NCI-H1694 treated with DMSO at 0.1 percent for 48 hours (cell line): ENCODE results near the gene TMEM233.

Experiments
- DNase-seq: peaks from one replicate; lab custom pipeline; 2025; lab: John Stamatoyannopoulos, UW

TMEM233 gene

DNA sequence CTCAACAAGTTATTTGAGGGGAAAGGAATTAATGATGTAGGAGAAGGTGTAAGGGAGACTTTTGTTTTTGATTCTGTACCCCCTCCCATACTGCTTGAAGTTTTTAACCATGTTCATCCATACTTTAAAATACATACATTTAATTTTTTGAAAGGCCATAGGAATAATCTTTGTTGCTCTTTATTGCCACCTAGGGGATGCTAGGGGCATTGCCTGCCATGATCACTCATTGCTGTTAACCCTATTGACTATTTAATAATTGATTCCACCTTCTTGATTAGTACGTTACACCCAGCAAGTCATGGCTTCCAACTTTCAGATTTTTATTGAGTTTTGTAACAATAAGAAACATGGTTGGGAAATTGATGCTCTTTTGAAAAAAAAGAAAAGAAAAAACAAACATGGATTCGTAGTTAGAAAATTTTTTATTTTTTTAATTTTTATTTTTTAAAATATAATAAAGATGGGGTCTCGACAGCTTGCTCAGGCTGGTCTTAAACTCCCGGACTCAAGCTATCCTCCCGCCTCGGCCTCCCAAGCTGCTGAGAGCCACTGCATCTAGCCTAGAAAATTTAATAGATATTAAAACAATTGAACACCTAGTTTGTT is 65.8 kb downstream of the TMEM233 start:
- peak; percentile 30 for DNase-seq

DNA sequence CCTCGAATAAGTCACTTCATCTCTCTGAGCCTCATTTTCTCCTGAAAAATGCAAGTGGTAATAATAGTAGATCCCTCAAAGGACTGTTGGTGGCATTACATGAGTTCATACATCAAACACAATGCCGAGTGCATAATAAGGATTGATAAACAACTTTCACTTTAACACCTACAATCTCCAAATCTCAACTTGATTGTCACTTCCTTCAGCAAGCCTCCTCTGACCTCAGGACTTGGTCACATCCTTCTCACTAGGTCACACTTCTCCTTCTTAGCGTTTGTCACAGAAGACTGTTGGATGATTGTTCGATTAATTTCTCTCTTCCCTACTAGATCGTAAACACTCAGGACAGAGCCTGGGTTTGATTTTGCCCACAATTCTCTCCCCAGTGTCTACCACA is 66.5 kb downstream of the TMEM233 start:
- DNase-seq: no peak

DNA sequence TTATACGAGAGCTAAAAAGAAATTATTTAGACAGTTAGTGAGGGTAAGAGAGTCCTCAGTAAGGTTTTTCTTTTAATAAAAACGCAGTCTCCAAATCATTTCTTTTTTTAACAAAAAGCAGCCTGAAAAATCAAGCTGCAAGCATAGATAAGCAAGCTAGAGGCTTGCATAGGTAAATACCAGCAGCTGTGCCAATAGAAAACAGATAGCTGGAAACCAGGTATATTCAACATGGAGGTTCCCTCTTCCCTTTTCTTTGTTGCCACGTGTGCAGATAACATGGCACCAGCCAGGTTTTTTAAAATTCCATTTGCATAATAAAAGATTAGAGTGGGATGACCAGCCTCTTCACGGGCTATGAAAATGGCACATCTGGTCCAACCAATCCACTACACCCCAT is 68.3 kb downstream of the TMEM233 start:
- DNase-seq: no peak

DNA sequence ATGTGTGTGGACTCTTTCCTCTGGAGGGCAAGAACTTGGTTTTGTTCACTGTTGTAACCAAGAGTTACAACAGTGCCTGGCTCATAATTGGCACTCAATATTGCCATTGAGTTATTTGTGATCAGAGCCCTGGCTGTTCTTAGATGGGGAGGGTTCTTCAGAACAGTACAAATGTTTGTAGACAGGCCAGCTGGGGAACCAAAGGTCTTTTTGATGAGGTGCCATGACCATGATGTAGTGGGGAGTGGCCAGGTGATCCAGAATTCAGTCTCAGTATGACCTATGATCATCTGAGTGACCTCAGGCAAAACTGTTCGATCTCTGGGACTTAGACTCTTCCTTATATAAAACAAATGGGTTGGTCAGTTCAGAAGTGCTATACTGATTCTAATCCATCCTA is 71.1 kb downstream of the TMEM233 start:
- DNase-seq: no peak

DNA sequence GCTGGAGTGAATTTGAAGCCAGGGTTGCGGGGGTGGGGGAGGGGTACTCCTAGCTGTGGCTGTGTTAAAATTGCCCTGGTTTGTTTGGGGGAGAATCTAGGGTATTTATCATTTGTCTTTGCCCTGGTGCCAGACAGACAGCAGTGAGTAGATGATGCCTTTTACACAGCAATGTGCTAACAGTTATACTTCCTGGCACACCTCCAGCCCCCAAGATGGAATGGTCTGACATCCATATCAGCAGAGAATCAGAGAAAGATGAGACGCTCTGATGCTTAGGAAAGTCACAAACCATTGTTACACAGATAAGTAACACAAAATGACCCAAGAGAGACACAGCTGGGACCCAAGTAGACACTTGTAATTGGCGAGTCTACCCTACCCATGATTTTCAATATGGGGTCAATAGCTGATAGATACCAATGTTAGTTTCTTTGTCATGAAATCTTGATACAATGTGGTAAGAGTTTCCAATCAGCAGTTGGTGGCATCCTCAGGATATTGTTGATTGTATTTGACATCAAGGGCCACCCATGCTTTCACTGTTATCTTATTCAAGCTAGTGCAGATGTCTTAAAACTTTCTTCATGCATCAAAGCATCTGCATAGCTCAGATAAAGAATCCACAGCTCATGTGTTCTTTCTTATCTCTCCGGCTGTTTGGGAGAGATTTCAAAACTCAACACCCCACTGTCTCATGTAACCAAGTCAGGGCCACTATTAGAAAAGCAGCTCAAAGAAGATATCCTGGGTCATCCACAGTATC is 71.8 kb downstream of the TMEM233 start:
- no peak for DNase-seq

DNA sequence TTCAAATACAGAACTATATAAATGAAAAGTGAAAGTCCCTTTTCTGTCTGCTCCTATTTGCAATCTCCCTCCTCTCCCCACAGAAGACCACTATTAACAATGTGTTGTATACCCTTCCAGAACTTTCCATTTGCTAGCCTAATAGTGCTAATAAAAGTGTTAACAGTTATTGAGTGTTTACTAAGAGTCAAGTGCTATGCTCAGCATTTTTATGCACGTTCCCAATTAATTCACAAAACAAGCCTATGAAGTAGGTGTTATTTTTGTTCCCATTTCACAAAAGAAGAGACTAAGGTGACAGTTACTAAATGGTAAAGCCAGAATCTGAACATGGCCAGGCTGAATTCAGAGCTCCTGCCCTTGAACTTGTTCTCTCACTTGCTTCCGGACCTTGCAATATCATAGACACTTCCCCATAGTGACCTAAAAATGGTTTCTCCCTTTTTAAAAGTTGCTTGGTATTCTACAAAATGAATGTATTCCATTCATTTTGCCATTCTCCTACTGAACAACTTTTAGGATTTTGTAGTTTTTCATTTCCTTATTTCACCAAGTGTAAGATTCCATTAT is 72.7 kb downstream of the TMEM233 start:
- DNase-seq: no peak

DNA sequence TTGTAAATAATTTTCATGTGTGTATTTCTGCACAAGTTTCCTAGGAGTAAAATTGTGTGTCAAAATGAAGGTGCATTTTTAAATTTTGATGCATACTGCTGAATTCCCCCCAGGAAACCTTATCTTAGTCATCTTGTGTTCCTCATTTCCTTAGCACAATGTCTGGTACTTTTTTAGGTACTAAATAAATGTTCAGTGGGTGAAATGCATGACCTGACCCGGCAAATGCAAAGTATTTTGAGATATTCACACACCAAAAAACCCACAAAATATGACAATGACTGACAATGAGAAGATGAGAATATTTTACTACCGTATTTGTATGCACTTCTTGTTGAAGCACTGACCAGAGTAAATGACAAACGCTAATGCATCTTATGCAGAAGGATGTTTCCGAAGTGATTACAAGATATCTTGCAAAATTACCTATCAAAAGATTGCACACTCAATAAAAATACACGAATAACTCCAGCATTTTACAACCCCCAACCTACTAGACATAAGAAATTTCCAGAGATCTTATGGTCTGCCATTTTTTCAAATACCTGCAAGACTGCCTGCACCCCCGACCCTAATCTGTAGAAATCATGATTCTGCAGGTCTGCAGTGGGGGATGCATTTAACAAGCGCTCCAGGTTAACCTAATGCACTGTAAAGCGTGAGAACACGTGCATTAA is 73.5 kb downstream of the TMEM233 start:
- DNase-seq: no peak

DNA sequence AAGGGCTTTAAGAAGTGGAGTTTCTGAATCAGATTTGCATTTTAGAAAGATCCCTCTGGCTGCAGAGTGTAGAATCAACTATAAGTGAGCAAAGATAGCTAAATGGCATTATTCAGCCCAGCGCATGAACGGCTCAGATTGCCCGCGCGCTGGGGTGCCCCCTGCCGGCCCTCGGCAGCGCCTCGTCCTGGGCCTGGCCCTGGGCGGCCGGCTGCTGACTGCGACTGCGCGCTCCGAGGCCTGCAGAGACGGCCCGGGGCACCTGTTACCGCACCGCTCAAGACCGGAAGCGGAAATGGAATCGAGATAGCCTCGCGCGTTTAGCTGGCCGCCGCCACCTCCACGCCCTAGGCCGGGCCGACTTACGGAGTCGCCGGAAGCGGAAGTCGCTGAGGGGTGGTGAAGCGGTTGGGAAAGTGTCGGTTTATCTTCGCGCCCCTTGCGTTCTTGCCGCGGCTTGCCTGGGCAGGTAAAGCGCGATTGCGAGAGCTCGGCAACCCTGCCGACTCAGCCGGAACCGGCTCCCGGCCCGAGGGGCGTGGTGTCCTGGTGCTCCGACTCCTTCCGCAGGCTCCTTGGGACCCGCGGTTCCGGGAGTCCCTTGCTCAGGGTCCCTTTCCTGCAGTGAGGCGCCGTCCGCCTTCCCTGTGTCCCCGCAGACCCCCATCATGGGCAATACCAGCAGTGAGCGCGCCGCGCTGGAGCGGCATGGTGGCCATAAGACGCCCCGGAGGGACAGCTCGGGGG is 74.2 kb downstream of the TMEM233 start, which contains the start of gene PRKAB1:
TSS of gene PRKAB1 (plus strand) at position 557 of the 747 bp plus-strand sequence. CDS start at position 669, 112 bp downstream.
- peak; percentile 89 for DNase-seq

DNA sequence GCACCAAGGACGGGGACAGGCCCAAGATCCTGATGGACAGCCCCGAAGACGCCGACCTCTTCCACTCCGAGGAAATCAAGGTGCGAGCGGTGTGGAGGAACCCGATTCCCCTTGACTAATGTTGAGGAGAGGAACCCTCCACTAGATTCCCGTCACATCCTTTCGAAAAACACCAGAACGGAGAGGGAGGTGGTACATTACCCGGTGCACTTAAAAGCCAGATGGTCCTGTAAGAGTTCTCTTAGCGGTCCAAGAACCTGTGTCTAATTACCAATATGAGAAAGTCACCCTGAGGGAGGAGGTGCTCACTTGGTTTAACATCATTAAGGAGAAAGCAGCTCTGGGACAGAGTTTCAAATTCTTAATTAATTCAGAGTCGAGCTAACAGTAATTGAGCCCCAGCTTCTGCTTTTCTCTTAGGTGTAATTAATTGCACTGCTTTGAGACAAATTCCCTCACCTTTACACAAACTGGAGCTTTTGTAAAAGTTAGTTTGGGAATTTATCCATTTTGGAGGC is 74.8 kb downstream of the TMEM233 start:
- DNase-seq: no peak

DNA sequence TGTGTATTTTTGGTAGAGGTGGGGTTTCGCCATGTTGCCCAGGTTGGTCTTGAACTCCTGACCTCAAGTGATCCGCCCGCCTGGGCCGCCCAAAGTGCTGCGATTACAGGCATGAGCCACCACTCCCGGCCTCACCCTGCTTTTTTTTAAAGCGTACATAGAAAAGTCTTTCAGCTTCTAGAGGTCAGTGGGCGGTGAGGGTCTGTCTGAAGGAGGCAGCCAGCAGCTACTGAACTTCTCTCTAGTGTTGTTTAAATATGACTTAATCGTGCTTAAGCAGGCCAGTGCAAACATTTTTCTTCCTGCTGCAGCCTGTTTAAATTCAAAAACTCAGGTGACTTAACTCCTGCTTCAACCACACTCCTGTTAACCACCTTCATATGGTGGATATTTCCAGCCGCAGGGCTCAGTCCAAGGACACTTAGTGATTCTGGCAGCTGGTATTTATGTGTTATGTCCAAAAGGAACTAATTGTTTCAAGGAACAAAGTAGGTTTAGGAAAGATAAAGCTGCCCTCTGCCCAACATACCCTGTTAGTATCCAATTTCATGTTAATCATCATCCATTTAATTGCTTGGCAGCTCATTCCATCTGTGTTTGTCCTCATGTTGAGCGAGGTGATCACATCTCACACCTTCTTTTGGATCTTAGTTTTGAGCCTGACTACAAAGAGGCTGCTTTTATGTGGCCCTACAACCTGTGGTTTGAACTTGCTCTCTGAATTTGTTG is 76.3 kb downstream of the TMEM233 start:
- no peak for DNase-seq

DNA sequence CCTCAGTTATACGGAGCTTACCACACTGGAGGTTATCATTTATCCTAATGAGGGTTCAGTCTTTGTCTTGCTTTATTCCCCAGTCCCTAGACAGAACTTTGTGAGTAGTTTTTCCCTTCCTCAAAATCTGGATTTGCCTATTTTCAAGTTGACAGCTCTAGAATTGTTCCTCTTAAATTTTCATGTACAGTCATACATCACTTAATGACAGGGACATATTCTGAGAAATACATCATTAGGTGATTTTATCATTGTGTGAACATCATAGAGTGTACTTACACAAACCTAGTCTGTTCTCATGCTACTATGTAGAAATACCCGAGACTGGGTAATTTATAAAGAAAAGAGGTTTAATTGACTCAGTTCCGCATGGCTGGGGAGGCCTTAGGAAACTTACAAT is 77.5 kb downstream of the TMEM233 start:
- no peak for DNase-seq

DNA sequence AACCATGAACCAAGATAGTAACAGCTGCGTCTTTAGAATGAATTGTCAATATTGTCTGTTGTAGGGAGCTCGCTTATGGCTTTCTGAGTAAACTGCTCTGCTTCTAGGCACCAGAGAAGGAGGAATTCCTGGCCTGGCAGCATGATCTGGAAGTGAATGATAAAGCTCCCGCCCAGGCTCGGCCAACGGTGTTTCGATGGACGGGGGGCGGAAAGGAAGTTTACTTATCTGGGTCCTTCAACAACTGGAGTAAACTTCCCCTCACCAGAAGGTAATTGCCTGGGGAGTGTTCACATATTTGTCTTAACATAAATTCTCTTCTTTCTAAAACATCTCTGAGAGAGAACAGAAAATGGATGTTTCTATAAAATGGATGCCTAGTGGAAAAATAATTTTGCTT is 78.6 kb downstream of the TMEM233 start:
- DNase-seq: no peak

DNA sequence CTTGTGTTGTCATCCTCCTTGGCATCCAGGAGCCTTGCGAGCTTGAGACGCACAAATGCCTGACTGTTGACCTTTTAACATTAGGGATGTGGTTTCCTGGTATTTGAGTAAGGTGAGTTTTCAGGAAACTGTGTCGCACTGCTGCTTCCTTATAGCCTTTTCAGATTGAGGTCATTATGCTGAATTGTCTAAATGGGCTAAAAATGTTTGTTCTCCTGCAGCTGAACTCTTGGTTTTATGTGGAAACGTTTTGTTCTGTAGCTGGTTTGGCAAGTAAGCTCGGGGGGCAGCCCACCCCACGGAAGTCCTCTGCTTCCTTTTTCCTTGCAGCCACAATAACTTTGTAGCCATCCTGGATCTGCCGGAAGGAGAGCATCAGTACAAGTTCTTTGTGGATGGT is 80.1 kb downstream of the TMEM233 start:
- DNase-seq: no peak

DNA sequence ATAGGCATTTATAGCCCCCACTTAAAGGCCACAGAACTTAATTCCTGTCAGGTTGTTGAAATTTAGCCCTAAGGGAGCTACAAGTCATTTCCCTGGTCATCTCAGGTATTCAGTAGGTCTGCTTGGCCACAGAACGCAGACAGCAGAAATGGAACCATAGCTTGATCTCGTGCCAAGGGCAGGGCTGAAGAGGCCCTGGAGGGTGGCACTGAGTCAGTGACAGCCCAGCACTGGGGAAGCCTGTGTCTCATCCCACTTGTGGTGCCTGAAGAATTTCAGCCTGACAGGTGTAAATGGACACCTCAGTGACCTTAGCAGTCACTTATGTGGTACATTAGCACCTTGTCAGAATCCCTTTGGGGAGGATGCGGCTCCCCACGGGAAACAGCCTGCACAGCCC is 81.0 kb downstream of the TMEM233 start:
- no peak for DNase-seq

DNA sequence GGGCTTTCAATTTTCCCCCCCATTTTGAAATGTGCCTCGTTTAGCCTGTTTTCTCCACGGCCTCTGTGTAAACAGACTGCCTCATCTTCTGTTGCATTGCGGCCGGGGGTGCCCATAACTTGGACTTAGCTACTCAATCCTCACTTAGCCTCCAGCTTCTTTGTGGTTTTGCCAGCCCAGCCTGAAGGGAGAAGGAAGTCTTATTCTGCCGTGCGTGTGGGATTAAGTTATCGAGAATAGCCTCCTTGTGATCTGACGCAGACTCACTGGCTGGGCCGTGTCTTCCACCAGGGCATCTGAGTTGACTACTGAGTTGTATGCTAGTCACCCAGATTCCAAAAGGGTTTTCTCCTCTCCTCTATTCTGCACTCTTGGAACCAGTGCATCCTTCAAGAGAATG is 82.4 kb downstream of the TMEM233 start:
- DNase-seq: no peak

DNA sequence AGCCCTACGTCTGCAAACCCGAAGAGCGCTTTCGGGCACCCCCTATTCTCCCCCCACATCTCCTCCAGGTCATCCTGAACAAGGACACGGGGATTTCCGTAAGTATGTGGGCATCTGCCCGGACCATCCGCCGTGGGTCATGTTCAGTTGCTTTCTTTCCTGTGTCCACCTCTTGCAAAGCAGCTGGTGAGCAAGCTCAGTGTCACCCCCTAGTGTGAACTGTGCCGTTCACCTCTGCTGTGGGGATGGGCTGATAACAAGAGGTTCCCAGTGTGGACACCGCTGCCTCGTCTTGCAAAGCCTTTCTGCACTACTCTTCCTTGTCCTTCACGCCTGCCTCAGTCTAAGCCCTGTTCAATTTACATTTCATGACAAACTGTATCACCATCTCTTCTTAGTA is 83.0 kb downstream of the TMEM233 start:
- no peak for DNase-seq

DNA sequence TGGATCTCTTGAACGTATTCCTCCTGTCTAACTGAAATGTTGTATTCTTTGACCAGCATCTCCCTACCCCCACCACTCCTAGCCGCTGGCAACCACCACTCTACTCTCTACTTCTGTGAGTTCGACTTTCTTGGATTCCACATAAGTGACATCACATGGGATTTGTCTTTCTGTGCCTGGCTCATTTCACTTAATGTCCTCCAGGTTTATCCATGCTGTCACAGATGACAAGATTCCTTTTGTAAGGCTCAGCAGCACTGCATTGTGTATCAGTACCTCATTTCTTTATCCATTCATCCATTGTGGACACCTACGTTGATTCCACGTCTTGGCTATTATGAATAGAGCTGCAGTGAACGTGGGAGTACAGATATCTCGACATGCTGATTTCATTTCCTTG is 84.9 kb downstream of the TMEM233 start:
- no peak for DNase-seq

DNA sequence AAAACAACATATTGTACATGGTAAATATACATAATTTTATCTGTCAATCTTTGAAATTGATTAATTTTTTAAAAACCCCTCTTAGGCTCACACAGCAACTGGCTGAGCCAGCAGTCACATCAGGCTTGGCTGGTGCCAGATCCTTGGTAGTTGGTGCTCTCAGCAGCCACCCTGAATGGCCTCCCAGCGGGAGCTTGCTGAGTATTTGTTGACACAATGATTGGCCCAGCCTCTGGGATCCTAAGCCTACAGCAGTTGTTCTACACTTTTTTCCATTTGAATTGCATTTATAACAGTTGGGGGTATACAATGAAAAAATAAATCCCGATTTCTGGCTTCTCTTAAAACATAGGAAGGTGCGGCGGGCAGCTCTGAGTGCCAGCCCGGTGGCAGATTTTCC is 85.5 kb downstream of the TMEM233 start:
- DNase-seq: no peak

DNA sequence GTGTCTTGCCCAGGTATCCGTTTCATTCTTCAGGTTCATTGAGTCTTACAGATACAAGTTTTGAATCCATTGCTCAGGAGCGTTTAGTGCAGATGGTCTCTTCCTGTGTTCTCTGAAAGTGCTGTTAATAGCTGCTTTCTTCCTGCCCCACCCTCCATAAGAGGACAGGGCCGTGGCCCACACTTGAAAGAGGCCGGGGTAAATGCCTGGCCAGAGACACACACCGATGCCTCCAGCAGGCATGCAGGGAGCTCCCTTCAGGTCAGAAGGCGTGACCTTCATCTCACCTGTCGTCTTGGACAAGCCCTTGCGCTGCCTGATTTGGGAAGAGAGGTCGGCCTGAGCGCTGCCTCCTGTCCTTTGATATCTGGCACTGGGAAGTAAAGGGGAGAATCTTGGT is 85.9 kb downstream of the TMEM233 start:
- no peak for DNase-seq

DNA sequence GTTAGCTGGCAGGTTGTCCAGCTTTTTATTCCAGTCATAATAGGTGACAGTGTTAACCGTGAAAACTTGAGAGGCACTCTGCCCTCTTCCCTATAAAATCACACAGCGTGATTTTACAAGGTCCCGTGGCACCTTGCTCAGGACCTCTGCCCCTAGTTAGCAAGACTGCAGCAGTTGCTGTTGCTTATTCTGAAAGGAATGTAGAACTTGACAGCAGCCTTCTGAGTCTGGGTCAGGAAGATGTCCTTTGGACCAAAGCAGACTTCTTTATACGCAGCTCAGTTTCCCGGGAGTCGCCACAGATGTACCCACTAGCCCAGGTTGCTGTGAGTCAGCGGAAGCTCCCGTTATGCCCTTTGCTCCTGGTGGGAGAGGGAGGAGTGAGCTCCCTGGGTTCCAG is 87.5 kb downstream of the TMEM233 start:
- DNase-seq: no peak
